ENCODE measurements around the gene SENP3.

DNA sequence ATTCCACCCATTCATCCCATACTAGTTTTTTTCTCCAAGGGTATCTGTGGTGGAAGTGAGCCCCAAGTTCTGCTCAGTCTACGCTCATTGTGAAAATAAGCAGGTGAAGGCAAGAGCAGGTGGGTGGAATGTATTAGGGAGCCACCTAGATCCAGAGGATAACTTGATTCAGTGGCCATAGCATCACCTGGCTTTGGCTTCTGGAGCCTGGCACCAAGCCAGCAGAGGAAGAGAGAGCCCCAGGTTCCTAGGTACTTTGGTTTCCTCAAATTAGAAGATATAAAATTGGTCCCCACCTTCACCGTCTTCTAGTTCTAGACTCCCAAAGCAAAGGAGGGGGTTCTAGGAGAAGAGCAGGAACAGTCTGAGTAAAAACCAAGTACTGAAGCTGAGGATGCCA is 48.9 kb downstream of the SENP3 start:
- TF ChIP-seq, protein P1, sequence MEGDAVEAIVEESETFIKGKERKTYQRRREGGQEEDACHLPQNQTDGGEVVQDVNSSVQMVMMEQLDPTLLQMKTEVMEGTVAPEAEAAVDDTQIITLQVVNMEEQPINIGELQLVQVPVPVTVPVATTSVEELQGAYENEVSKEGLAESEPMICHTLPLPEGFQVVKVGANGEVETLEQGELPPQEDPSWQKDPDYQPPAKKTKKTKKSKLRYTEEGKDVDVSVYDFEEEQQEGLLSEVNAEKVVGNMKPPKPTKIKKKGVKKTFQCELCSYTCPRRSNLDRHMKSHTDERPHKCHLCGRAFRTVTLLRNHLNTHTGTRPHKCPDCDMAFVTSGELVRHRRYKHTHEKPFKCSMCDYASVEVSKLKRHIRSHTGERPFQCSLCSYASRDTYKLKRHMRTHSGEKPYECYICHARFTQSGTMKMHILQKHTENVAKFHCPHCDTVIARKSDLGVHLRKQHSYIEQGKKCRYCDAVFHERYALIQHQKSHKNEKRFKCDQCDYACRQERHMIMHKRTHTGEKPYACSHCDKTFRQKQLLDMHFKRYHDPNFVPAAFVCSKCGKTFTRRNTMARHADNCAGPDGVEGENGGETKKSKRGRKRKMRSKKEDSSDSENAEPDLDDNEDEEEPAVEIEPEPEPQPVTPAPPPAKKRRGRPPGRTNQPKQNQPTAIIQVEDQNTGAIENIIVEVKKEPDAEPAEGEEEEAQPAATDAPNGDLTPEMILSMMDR (IDR thresholded peaks at IDR 0.05) = no peak
- TF ChIP-seq POLR2A (IDR thresholded peaks at IDR 0.05; ENCODE audit: low read length) (no peak), MYC (IDR thresholded peaks at IDR 0.05; ENCODE audit: borderline replicate concordance, low read length) (no peak), KDM5A (IDR thresholded peaks at IDR 0.05) (no peak), CHD4 (IDR thresholded peaks at IDR 0.05; ENCODE audit: borderline replicate concordance) (no peak)
- TF ChIP-seq, protein P2, sequence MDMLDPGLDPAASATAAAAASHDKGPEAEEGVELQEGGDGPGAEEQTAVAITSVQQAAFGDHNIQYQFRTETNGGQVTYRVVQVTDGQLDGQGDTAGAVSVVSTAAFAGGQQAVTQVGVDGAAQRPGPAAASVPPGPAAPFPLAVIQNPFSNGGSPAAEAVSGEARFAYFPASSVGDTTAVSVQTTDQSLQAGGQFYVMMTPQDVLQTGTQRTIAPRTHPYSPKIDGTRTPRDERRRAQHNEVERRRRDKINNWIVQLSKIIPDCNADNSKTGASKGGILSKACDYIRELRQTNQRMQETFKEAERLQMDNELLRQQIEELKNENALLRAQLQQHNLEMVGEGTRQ (IDR thresholded peaks at IDR 0.05) = no peak

Measured in A549 (cell line).